Panc1 (cell line): ENCODE measurements around the gene CLK4. TPM values are rescaled to one million over a fixed set of nuclear protein-coding genes. Genes with fewer than 3 reads are reported as not detected.

Experiments
- ATAC-seq: fragments of 200-7000 bp; cut with Tn5 transposase; 2 replicates; pipeline ENCODE4 v1.9.1; 2020; ENCODE audit warnings: mild to moderate bottlenecking, moderate library complexity
- Bru-seq: library from RNA; stranded (reverse); fragments of 400-500 nt; gene quantifications from one replicate; lab custom pipeline; 2021; lab: Mats Ljungman, UMichigan
- BruChase-seq, 2 experiments: library from RNA; stranded (reverse); fragments of 400-500 nt; gene quantifications; one replicate each; lab custom pipeline; 2021; lab: Mats Ljungman, UMichigan
- BruUV-seq: library from RNA; stranded (reverse); fragments of 400-500 nt; replicated peaks from 2 replicates; lab custom pipeline; 2021; lab: Mats Ljungman, UMichigan
- CTCF ChIA-PET: fragments of 300-600 bp; sonication (Branson Sonifier 250); formaldehyde crosslinking; loops from one replicate; lab custom pipeline; 2022; ENCODE audit warnings: antibody characterized with exemption; lab: Charles Lee
- POLR2A ChIA-PET: fragments of 300-600 bp; sonication (Branson Sonifier 250); formaldehyde crosslinking; loops from one replicate; lab custom pipeline; 2022; ENCODE audit warnings: antibody characterized with exemption; lab: Charles Lee
- DNase-seq: peaks from one replicate; pipeline ENCODE4 v3.0.0-alpha.2; 2010; ENCODE audit warnings: low read depth, low spot score
- H3K27ac ChIP-seq: 2 replicates; pipeline ENCODE4 v1.5.1; 2011; ENCODE audit warnings: mild to moderate bottlenecking, low read length, inconsistent platforms
- H3K27me3 ChIP-seq: fragments of 200-500 bp; sonication (Bioruptor generic); 2 replicates; pipeline ENCODE4 v1.6.0; 2014; ENCODE audit warnings: low read length, inconsistent platforms; ENCODE audit not compliant: control insufficient read depth, insufficient read depth
- H3K36me3 ChIP-seq: fragments of 200-500 bp; sonication (Bioruptor generic); 2 replicates; pipeline ENCODE4 v1.5.1; 2014; ENCODE audit warnings: inconsistent platforms, mild to moderate bottlenecking, low read length, moderate library complexity; ENCODE audit not compliant: control insufficient read depth, insufficient read depth
- H3K4me1 ChIP-seq: 2 replicates; pipeline ENCODE4 v1.5.1; 2011; ENCODE audit warnings: inconsistent platforms, mild to moderate bottlenecking, low read length, moderate library complexity; ENCODE audit not compliant: control insufficient read depth, insufficient read depth
- H3K4me3 ChIP-seq, 2 experiments: 2 replicates each; pipeline ENCODE4 v1.5.1; 2011 to 2012; ENCODE audit warnings: low read depth in 2 of 2, low read length in 2 of 2, mild to moderate bottlenecking in 2 of 2, inconsistent platforms in 1 of 2, moderate library complexity in 1 of 2
- H3K9me3 ChIP-seq: fragments of 200-500 bp; sonication (Bioruptor generic); 2 replicates; pipeline ENCODE4 v1.5.1; 2014; ENCODE audit warnings: low read depth, mild to moderate bottlenecking, inconsistent platforms, low read length, moderate library complexity; ENCODE audit not compliant: control insufficient read depth, insufficient read depth
- POLR2AphosphoS5 ChIP-seq: IDR thresholded peaks from 2 replicates; pipeline ENCODE4 v1.6.1; 2012; ENCODE audit warnings: mild to moderate bottlenecking, low read depth, low read length, moderate library complexity
- SIN3A ChIP-seq: IDR thresholded peaks from 2 replicates; pipeline ENCODE4 v1.6.1; 2012; ENCODE audit warnings: low read depth, mild to moderate bottlenecking, low read length, moderate library complexity, borderline replicate concordance; ENCODE audit not compliant: insufficient read depth
- TCF7L2 ChIP-seq: IDR thresholded peaks from 2 replicates; pipeline ENCODE4 v1.6.1; 2011; ENCODE audit warnings: mild to moderate bottlenecking, low read depth, low read length, inconsistent platforms
- in situ Hi-C: cut with HindIII; loops from 2 replicates; pipeline ENCODE4 v1.10.0; 2016; ENCODE audit warnings: low sequenced_read_pairs, low pct_unique_long_range_greater_than_20kb
- intact Hi-C: fragments of 100-400 bp; cut with micrococcal nuclease; formaldehyde crosslinking; loops from one replicate; pipeline ENCODE4 v1.10.0; 2022; ENCODE audit not compliant: unreplicated experiment
- long read RNA-seq: library from polyadenylated mRNA; unstranded; transcript quantifications from one replicate; pipeline ENCODE4 v2.0.0, GENCODE V29; 2021; ENCODE audit not compliant: unreplicated experiment
- polyA plus RNA-seq: library from polyadenylated mRNA; unstranded; fragments of >200 nt; gene quantifications from one replicate; pipeline ENCODE4 v1.2.1, GENCODE V29; 2012; ENCODE audit warnings: missing spikeins; ENCODE audit not compliant: insufficient read length
- total RNA-seq: library from RNA; stranded (reverse); gene quantifications from one replicate; pipeline ENCODE4 v1.2.1, GENCODE V29; 2021; ENCODE audit not compliant: unreplicated experiment
- TF ChIP-seq, protein P1 (sequence below): fragments of 450-650 bp; IDR thresholded peaks from 2 replicates; pipeline ENCODE4 v1.5.1; 2017; ENCODE audit warnings: mild to moderate bottlenecking
- TF ChIP-seq, protein P2 (sequence below), 2 experiments: IDR thresholded peaks; 2 replicates each; pipeline ENCODE4 v1.6.1; 2011 to 2012; ENCODE audit warnings: low read depth in 2 of 2, control low read depth in 1 of 2, low read length in 1 of 2, mild to moderate bottlenecking in 1 of 2, moderate library complexity in 1 of 2; ENCODE audit not compliant: insufficient read depth in 1 of 2

Gene CLK4
- 23.4 TPM for total RNA-seq
- 9.2 TPM for polyA plus RNA-seq
- Bru-seq, nascent RNA = percentile 92 among the genes with signal in this experiment
- BruChase-seq, experiment 1, labeled RNA remaining after a 2-hour chase = percentile 90 among the genes with signal in this experiment
- BruChase-seq, experiment 2, labeled RNA remaining after a 6-hour chase = percentile 76 among the genes with signal in this experiment
- long read RNA-seq, transcript CLK4-201 (13 exons, 2,568 nt) = major isoform, 26 of 51 reads
- long read RNA-seq, partial matches to known transcripts = 6 of 51 reads
- long read RNA-seq, other reads (novel, unspliced or antisense) = 19 of 51 reads

DNA sequence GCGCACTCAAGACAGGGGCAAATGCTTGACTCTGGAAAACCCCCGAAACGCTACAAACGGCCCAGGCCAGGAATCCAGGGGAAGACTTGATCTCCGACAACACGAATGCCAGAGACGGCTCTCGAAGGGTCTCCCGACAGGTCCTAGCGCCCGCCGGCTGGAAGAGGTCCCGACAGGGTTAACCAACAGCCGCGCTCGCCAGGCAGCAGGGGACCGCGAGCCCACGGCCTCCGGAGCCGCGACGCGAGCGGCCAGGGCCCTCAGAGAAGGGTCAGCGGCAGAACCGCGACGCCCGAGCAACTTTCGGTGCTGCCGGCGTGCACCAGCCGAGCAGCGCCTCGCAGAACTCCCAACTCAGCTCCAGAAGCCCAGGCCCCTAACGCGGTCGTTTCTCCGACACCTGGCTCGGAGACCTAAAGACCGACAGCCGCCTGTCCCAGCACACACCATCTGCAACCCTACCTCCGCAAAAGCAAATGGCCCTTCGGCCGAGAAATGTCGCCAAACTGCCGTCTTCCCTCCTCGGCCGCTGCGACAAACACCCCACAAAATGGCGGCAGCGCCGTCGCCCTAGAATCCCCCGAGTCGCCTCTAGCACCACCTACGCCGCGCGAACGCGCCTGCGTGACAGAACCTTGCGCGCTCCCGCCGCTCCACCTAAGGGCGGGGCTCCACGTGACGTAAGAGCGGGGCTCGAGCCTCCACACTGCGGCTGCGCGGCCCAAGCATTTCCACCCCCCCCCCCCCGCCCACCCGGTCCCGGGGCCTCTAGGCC is at the start of gene CLK4:
Gene CLK4, minus strand, starts transcription at position 567 of the 775 bp plus-strand sequence. CDS start 3,634 bp downstream, outside the sequence.
- intact Hi-C loops (no loop called here), in situ Hi-C loops (no loop called here)
- POLR2A ChIA-PET = no interaction called here
- TSS peak; percentile 84 for BruUV-seq
- Histone ChIP-seq H3K36me3 (peaks cover 17% of the 10 kb centered on the region), H3K27ac (peak within 1 kb of the TSS; percentile 94), H3K4me3 (peak within 1 kb of the TSS; percentile 91 to 99), H3K27me3 (no peaks in the 10 kb centered on the region), H3K4me1 (peaks cover 20% of the 10 kb centered on the region), H3K9me3 (peaks cover 5% of the 10 kb centered on the region; the same call in 1 of the 2 replicates)
- ATAC-seq = peak; percentile 92
- TF ChIP-seq POLR2AphosphoS5 (peak; percentile 81), TCF7L2 (no peak), SIN3A (peak; percentile 37; the same call in 1 of the 2 replicates)
- TF ChIP-seq, protein P1, sequence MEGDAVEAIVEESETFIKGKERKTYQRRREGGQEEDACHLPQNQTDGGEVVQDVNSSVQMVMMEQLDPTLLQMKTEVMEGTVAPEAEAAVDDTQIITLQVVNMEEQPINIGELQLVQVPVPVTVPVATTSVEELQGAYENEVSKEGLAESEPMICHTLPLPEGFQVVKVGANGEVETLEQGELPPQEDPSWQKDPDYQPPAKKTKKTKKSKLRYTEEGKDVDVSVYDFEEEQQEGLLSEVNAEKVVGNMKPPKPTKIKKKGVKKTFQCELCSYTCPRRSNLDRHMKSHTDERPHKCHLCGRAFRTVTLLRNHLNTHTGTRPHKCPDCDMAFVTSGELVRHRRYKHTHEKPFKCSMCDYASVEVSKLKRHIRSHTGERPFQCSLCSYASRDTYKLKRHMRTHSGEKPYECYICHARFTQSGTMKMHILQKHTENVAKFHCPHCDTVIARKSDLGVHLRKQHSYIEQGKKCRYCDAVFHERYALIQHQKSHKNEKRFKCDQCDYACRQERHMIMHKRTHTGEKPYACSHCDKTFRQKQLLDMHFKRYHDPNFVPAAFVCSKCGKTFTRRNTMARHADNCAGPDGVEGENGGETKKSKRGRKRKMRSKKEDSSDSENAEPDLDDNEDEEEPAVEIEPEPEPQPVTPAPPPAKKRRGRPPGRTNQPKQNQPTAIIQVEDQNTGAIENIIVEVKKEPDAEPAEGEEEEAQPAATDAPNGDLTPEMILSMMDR = no peak
- DNase-seq = peak; percentile 68
- CTCF ChIA-PET = no interaction called here

DNA sequence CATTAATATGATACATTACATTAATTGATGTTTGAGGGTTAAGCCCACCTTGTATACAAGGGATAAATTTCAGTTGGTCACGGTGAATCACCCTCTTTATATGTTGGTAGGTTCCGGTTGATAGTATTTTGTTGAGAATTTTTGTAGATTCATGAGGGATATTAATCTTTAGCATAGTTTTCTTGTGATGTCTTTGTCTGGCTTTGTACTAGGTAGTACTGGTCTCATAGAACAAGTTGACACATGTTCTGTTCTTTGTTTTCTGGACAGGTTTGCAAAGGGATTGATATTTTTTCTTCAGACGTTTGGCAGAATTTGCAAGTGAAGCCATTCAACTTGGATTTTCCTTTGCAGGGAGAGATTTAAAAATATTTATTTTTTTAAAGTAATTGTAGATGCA is 49.1 kb upstream of the CLK4 start:
- no peak overlapping the region for H3K4me3 ChIP-seq
- no peaks in the 10 kb centered on the region for H3K27me3 ChIP-seq
- H3K4me1 ChIP-seq = no peaks in the 10 kb centered on the region
- H3K27ac ChIP-seq = no peak overlapping the region
- no peak for DNase-seq
- ChIA-PET POLR2A (no interaction called here), CTCF (no interaction called here)
- in situ Hi-C loops (no loop called here), intact Hi-C loops (no loop called here)
- TF ChIP-seq, protein P2, sequence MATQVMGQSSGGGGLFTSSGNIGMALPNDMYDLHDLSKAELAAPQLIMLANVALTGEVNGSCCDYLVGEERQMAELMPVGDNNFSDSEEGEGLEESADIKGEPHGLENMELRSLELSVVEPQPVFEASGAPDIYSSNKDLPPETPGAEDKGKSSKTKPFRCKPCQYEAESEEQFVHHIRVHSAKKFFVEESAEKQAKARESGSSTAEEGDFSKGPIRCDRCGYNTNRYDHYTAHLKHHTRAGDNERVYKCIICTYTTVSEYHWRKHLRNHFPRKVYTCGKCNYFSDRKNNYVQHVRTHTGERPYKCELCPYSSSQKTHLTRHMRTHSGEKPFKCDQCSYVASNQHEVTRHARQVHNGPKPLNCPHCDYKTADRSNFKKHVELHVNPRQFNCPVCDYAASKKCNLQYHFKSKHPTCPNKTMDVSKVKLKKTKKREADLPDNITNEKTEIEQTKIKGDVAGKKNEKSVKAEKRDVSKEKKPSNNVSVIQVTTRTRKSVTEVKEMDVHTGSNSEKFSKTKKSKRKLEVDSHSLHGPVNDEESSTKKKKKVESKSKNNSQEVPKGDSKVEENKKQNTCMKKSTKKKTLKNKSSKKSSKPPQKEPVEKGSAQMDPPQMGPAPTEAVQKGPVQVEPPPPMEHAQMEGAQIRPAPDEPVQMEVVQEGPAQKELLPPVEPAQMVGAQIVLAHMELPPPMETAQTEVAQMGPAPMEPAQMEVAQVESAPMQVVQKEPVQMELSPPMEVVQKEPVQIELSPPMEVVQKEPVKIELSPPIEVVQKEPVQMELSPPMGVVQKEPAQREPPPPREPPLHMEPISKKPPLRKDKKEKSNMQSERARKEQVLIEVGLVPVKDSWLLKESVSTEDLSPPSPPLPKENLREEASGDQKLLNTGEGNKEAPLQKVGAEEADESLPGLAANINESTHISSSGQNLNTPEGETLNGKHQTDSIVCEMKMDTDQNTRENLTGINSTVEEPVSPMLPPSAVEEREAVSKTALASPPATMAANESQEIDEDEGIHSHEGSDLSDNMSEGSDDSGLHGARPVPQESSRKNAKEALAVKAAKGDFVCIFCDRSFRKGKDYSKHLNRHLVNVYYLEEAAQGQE (IDR thresholded peaks at IDR 0.05; ENCODE audit: insufficient read depth in 1 of 2, low read depth in 2 of 2, low read length in 1 of 2) = no peak
- TF ChIP-seq POLR2AphosphoS5 (no peak), TCF7L2 (no peak), SIN3A (no peak)
- TF ChIP-seq, protein P1 = no peak
- ATAC-seq = no peak
- no peaks in the 10 kb centered on the region for H3K36me3 ChIP-seq
- H3K9me3 ChIP-seq = no peaks in the 10 kb centered on the region
- no TSS peak for BruUV-seq
